Cardiac fibroblast (primary cell): Measurements from ENCODE around the gene TMC4.

ENCODE experiments used
- DNase-seq, 2 donors: peaks; one replicate each; pipeline versions ENCODE4 v3.0.0 to v3.0.0-alpha.2; 2010; ENCODE audit warnings: low read depth in 2 of 2
- H3K4me3 ChIP-seq, 2 donors: replicated peaks in 1 of 2; 1 replicate in 1 of 2; 2 replicates in 1 of 2; pipeline ENCODE4 v1.5.1; 2011; ENCODE audit warnings: low read depth in 2 of 2, low read length in 2 of 2, mild to moderate bottlenecking in 2 of 2, moderate library complexity in 1 of 2
- TF ChIP-seq, protein P1 (sequence below): IDR thresholded peaks from one replicate; pipeline ENCODE4 v1.5.1; 2011; ENCODE audit warnings: low read depth, mild to moderate bottlenecking, low read length, inconsistent platforms

The TMC4 gene

DNA sequence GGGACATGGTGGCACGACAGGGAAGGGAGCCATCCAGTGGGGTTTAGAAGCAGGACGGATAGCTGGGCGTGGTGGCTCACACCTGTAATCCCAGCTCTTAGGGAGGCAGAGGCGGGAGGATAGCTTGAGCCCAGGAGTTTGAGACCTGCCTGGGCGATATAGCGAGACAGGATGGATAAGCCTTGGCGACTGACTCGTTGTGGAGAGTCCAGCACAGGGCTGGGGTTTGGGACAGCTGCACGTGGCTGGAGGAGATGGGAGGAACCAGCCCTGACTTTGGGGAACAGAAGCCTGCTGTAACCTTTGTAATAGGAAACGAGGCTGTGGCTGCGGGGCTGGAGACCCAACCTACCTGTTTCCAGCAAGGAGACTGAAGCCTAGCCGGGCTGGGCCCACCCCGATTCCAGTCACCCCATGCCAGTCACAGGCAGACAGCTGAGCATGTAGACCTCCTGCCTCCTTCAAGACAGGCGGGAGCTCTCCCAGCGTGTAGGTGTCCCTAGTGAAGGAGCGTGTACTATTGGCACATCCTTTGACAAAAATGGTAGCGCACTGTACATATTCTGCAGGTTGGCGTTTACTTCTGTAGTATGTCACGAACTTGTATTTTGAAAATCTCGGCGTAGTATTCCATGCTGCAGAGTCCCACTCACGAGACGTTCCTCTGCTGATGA lies 21.5 kb downstream of the TMC4 start:
- H3K4me3 ChIP-seq, result no peak overlapping the region
- no peak for DNase-seq
- TF ChIP-seq, protein P1, sequence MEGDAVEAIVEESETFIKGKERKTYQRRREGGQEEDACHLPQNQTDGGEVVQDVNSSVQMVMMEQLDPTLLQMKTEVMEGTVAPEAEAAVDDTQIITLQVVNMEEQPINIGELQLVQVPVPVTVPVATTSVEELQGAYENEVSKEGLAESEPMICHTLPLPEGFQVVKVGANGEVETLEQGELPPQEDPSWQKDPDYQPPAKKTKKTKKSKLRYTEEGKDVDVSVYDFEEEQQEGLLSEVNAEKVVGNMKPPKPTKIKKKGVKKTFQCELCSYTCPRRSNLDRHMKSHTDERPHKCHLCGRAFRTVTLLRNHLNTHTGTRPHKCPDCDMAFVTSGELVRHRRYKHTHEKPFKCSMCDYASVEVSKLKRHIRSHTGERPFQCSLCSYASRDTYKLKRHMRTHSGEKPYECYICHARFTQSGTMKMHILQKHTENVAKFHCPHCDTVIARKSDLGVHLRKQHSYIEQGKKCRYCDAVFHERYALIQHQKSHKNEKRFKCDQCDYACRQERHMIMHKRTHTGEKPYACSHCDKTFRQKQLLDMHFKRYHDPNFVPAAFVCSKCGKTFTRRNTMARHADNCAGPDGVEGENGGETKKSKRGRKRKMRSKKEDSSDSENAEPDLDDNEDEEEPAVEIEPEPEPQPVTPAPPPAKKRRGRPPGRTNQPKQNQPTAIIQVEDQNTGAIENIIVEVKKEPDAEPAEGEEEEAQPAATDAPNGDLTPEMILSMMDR, result no peak

DNA sequence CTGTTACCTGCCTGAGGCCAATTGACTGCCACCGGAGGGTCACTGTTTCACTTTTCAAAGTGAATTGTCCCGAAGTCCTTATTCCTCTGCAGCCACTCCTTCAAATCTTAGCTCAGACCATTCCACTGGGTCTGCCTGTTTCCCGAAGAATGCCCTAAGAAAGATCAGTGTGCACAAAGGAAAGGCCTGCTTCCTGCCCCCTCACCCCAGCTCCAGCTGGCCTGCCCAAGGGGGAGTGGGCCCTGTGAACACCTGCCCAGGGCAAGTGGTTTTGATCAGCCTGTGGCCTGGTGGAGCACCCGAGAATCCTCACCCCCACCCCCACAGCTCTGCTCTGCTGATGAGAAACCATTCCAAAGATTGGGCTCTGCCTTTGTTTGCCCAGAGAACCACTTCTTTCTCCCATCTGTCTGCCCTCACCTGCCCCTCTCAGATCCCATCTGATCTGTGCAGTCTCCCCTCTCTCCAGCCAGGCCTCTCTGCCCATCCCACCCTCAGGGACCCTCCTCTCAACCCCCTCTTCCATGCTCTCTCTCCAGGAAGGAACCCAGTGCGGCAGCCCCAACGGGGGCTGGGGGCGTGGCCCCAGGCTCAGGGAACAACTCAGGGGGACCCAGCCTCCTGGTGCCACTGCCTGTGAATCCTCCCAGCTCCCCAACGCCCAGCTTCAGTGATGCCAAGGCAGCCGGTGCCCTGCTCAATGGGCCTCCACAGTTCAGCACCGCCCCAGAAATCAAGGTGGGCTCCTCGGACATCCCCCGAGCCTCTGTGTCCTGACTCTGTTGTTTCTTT lies 23.7 kb downstream of the TMC4 start:
- TF ChIP-seq, protein P1, result no peak
- no peak overlapping the region for H3K4me3 ChIP-seq
- DNase-seq, result no peak

DNA sequence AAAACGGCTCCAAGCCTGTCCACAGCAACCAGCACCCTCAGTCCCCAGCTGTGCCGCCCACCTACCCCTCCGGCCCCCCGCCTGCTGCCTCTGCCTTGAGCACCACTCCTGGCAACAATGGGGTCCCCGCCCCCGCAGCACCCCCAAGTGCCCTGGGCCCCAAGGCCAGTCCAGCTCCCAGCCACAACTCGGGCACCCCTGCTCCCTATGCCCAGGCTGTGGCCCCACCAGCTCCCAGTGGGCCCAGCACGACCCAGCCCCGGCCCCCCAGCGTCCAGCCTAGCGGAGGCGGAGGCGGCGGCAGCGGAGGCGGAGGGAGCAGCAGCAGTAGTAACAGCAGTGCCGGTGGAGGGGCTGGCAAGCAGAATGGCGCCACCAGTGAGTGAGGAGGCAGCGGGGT lies 24.8 kb downstream of the TMC4 start:
- H3K4me3 ChIP-seq, result no peak overlapping the region
- DNase-seq, result no peak
- TF ChIP-seq, protein P1, result no peak

DNA sequence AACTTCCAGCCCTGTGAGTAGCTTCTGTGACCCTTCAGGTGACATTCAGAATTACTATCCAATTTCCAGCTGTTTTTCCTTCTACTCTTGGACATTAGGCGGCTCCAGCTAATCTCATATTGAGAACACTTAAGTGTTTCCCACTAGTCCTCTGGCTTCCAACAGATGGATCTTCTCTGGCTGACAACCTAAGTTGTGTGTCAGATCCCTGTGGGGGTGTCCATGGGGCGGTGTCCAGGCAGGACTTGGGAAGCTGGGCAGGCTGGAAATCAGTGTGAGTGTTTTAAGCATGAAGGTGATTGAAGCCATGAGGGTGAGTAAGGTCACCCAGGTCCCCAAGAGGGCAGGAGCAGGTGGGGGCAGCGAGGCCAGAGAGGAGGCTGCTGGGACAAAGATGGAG lies 25.3 kb downstream of the TMC4 start:
- TF ChIP-seq, protein P1, result no peak
- DNase-seq, result peak; percentile 45 to 52
- H3K4me3 ChIP-seq, result no peak overlapping the region

DNA sequence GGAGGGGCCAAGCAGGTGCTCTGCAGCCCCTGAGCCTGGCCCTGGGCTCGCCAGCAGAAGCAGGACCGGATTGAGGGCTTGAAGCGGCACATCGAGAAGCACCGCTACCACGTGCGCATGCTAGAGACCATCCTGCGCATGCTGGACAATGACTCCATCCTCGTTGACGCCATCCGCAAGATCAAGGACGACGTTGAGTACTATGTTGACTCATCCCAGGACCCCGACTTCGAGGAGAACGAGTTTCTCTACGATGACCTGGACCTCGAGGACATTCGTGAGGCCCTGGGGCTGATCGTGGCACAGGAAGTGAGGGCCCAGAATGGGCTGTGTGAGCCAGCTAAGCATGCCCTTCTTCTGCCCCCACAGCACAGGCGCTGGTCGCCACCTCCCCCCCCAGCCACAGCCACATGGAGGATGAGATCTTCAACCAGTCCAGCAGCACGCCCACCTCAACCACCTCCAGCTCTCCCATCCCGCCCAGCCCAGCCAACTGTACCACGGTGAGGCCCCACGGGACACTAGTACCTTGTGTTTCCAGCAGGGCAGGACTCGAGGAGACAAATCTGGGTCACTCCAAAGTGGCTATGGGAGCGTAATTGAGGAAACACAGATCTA lies 27.3 kb downstream of the TMC4 start:
- TF ChIP-seq, protein P1, result no peak
- DNase-seq, result no peak
- H3K4me3 ChIP-seq, result no peak overlapping the region

DNA sequence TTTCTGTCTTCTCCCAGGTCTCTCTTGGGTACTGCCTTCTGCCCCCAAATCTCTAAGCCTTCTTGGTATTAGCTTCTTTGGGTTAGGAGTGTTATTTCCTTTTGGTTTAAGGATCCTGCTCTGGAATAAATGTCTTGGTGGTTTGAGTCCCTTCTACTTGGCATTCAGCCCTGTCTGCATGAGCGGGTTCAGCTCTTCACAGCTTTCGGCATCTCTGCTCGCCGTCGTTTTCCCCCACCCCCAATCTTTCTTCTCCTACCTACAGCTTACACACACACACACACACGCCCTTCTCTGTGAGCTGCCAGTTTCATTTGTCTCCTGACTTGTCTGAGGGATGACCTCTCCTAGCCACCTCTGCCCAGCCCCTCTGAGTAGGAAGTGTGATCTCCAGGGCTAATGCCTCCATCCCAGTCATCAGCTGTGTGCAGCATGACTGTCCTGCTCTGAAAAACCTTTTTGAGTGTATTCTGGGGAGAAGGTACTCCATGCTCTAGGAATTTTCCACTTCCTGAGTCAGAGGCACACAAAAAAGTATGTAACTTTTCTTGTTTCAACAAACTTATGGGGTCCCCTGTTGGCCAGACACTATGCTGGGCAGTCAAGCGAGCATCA lies 30.7 kb downstream of the TMC4 start:
- DNase-seq, result no peak
- no peak overlapping the region for H3K4me3 ChIP-seq
- TF ChIP-seq, protein P1, result no peak
